ENCODE measurements around the gene EGR4. TPM values are rescaled to one million over a fixed set of nuclear protein-coding genes. Genes with fewer than 3 reads are reported as not detected.
A peak's percentile ranks its signal among the peaks of the same experiment; 100 is the strongest.

EGR4 gene
- total RNA-seq, 2 donors from 2014 or later, result 0.11 to 0.29 TPM

- Mint-ChIP-seq H3K9me3 (no peaks in the 10 kb centered on the region), H3K4me1 (no peaks in the 10 kb centered on the region), H3K4me3 (no peak overlapping the region), H3K27me3 (peaks cover 52% of the 10 kb centered on the region), H3K36me3 (ENCODE audit: low read depth) (no peaks in the 10 kb centered on the region), H3K27ac (no peak overlapping the region)
- no peak for ATAC-seq (replicated peaks)
These were observed 2.5 kb upstream of the EGR4 start for GRCh38 chr2:73295751-73296400.

- Mint-ChIP-seq H3K36me3 (ENCODE audit: low read depth) (no peaks in the 10 kb centered on the region), H3K4me3 (peak overlapping the region; percentile 58), H3K4me1 (no peaks in the 10 kb centered on the region), H3K27me3 (peaks cover 46% of the 10 kb centered on the region), H3K27ac (no peak overlapping the region), H3K9me3 (no peaks in the 10 kb centered on the region)
- no peak for ATAC-seq (replicated peaks)
These were observed 891 bp upstream of the EGR4 start for GRCh38 chr2:73294239-73294638.

GRCh38 chr2:73292906-73293533 lies 328 bp downstream of the EGR4 start:
- Mint-ChIP-seq H3K9me3 (no peaks in the 10 kb centered on the region), H3K27me3 (peaks cover 49% of the 10 kb centered on the region), H3K36me3 (ENCODE audit: low read depth) (no peaks in the 10 kb centered on the region), H3K27ac (no peak overlapping the region), H3K4me1 (no peaks in the 10 kb centered on the region), H3K4me3 (peak overlapping the region; percentile 58)
- ATAC-seq (replicated peaks), result peak; percentile 22

- H3K27ac Mint-ChIP-seq, result no peak overlapping the region
- no peak for ATAC-seq (replicated peaks)
- H3K4me3 Mint-ChIP-seq, result peak overlapping the region; percentile 58
- peaks cover 45% of the 10 kb centered on the region for H3K27me3 Mint-ChIP-seq
- no peaks in the 10 kb centered on the region for H3K9me3 Mint-ChIP-seq
- H3K4me1 Mint-ChIP-seq, result no peaks in the 10 kb centered on the region
- no peaks in the 10 kb centered on the region for H3K36me3 Mint-ChIP-seq (ENCODE audit: low read depth)
These were observed 937 bp downstream of the EGR4 start for GRCh38 chr2:73292316-73292905.

- peak overlapping the region; percentile 58 for H3K4me3 Mint-ChIP-seq
- ATAC-seq (replicated peaks), result no peak
- no peaks in the 10 kb centered on the region for H3K36me3 Mint-ChIP-seq (ENCODE audit: low read depth)
- peaks cover 38% of the 10 kb centered on the region for H3K27me3 Mint-ChIP-seq
- H3K9me3 Mint-ChIP-seq, result no peaks in the 10 kb centered on the region
- H3K27ac Mint-ChIP-seq, result no peak overlapping the region
- no peaks in the 10 kb centered on the region for H3K4me1 Mint-ChIP-seq
These were observed 1.7 kb downstream of the EGR4 start for GRCh38 chr2:73291461-73292315.

GRCh38 chr2:73291093-73291460 lies 2.3 kb downstream of the EGR4 start:
- Mint-ChIP-seq H3K4me3 (peak overlapping the region; percentile 58), H3K27me3 (peaks cover 32% of the 10 kb centered on the region), H3K9me3 (no peaks in the 10 kb centered on the region), H3K36me3 (ENCODE audit: low read depth) (no peaks in the 10 kb centered on the region), H3K27ac (no peak overlapping the region), H3K4me1 (no peaks in the 10 kb centered on the region)
- ATAC-seq (replicated peaks), result no peak

GRCh38 chr2:73290049-73290839 lies 3.1 kb downstream of the EGR4 start:
- Mint-ChIP-seq H3K27me3 (peaks cover 24% of the 10 kb centered on the region), H3K36me3 (ENCODE audit: low read depth) (no peaks in the 10 kb centered on the region), H3K4me1 (peaks cover 4% of the 10 kb centered on the region), H3K27ac (no peak overlapping the region), H3K9me3 (no peaks in the 10 kb centered on the region), H3K4me3 (peak overlapping the region; percentile 58)
- ATAC-seq (replicated peaks), result no peak

GRCh38 chr2:73289304-73289703 lies 4.0 kb downstream of the EGR4 start:
- Mint-ChIP-seq H3K9me3 (no peaks in the 10 kb centered on the region), H3K36me3 (ENCODE audit: low read depth) (no peaks in the 10 kb centered on the region), H3K27me3 (peaks cover 19% of the 10 kb centered on the region), H3K4me1 (peaks cover 4% of the 10 kb centered on the region), H3K27ac (no peak overlapping the region), H3K4me3 (no peak overlapping the region)
- no peak for ATAC-seq (replicated peaks)

- H3K36me3 Mint-ChIP-seq (ENCODE audit: low read depth), result peaks cover 6% of the 10 kb centered on the region
- H3K27me3 Mint-ChIP-seq, result peaks cover 16% of the 10 kb centered on the region
- H3K27ac Mint-ChIP-seq, result no peak overlapping the region
- ATAC-seq (replicated peaks), result no peak
- H3K9me3 Mint-ChIP-seq, result no peaks in the 10 kb centered on the region
- H3K4me3 Mint-ChIP-seq, result peak overlapping the region; percentile 81
- H3K4me1 Mint-ChIP-seq, result peaks cover 8% of the 10 kb centered on the region
These were observed 7.2 kb downstream of the EGR4 start for GRCh38 chr2:73286134-73286655.

GRCh38 chr2:73285159-73285739 lies 8.1 kb downstream of the EGR4 start:
- peaks cover 6% of the 10 kb centered on the region for H3K36me3 Mint-ChIP-seq (ENCODE audit: low read depth)
- peaks cover 9% of the 10 kb centered on the region for H3K27me3 Mint-ChIP-seq
- peaks cover 13% of the 10 kb centered on the region for H3K4me1 Mint-ChIP-seq
- H3K27ac Mint-ChIP-seq, result no peak overlapping the region
- H3K9me3 Mint-ChIP-seq, result no peaks in the 10 kb centered on the region
- peak overlapping the region; percentile 81 for H3K4me3 Mint-ChIP-seq
- ATAC-seq (replicated peaks), result peak; percentile 13

GRCh38 chr2:73284296-73285158 lies 8.8 kb downstream of the EGR4 start, which contains the start of gene FBXO41:
FBXO41 (minus strand) TSS chr2:73284478; CDS start chr2:73269630, 14,848 bp downstream.
- Mint-ChIP-seq H3K4me3 (peak within 1 kb of the TSS; percentile 81), H3K27me3 (peaks cover 9% of the 10 kb centered on the region), H3K9me3 (no peaks in the 10 kb centered on the region), H3K27ac (peak within 1 kb of the TSS; percentile 48), H3K36me3 (ENCODE audit: low read depth) (peaks cover 6% of the 10 kb centered on the region), H3K4me1 (peaks cover 17% of the 10 kb centered on the region)
- peak; percentile 85 for ATAC-seq (replicated peaks)

GRCh38 chr2:73283545-73284295 lies 9.6 kb downstream of the EGR4 start:
- Mint-ChIP-seq H3K27me3 (peaks cover 6% of the 10 kb centered on the region), H3K4me1 (peaks cover 26% of the 10 kb centered on the region), H3K36me3 (ENCODE audit: low read depth) (peaks cover 11% of the 10 kb centered on the region), H3K4me3 (peak overlapping the region; percentile 81), H3K9me3 (no peaks in the 10 kb centered on the region), H3K27ac (peak overlapping the region; percentile 48)
- peak; percentile 54 for ATAC-seq (replicated peaks)

Data from activated T-helper 17 cell treated with anti-CD3 and anti-CD28 coated beads, Interleukin-2, amount 50 U/mL, for 72 hours (primary cell).